ENCODE data around the gene ABCD2. TPM values are rescaled to one million over a fixed set of nuclear protein-coding genes. Genes with fewer than 3 reads are reported as not detected.

ABCD2 gene
- total and polyA plus RNA-seq, 9 of the 15 experiments (the other 6 are each of a cell fraction or from before 2014, with no cell fraction given), result 0.01 to 0.08 (median 0.04) TPM; not detected in 3

- TF ChIP-seq, protein P1, sequence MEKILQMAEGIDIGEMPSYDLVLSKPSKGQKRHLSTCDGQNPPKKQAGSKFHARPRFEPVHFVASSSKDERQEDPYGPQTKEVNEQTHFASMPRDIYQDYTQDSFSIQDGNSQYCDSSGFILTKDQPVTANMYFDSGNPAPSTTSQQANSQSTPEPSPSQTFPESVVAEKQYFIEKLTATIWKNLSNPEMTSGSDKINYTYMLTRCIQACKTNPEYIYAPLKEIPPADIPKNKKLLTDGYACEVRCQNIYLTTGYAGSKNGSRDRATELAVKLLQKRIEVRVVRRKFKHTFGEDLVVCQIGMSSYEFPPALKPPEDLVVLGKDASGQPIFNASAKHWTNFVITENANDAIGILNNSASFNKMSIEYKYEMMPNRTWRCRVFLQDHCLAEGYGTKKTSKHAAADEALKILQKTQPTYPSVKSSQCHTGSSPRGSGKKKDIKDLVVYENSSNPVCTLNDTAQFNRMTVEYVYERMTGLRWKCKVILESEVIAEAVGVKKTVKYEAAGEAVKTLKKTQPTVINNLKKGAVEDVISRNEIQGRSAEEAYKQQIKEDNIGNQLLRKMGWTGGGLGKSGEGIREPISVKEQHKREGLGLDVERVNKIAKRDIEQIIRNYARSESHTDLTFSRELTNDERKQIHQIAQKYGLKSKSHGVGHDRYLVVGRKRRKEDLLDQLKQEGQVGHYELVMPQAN (IDR thresholded peaks at IDR 0.05; ENCODE audit: borderline replicate concordance), result no peak
- TF ChIP-seq, protein P2, sequence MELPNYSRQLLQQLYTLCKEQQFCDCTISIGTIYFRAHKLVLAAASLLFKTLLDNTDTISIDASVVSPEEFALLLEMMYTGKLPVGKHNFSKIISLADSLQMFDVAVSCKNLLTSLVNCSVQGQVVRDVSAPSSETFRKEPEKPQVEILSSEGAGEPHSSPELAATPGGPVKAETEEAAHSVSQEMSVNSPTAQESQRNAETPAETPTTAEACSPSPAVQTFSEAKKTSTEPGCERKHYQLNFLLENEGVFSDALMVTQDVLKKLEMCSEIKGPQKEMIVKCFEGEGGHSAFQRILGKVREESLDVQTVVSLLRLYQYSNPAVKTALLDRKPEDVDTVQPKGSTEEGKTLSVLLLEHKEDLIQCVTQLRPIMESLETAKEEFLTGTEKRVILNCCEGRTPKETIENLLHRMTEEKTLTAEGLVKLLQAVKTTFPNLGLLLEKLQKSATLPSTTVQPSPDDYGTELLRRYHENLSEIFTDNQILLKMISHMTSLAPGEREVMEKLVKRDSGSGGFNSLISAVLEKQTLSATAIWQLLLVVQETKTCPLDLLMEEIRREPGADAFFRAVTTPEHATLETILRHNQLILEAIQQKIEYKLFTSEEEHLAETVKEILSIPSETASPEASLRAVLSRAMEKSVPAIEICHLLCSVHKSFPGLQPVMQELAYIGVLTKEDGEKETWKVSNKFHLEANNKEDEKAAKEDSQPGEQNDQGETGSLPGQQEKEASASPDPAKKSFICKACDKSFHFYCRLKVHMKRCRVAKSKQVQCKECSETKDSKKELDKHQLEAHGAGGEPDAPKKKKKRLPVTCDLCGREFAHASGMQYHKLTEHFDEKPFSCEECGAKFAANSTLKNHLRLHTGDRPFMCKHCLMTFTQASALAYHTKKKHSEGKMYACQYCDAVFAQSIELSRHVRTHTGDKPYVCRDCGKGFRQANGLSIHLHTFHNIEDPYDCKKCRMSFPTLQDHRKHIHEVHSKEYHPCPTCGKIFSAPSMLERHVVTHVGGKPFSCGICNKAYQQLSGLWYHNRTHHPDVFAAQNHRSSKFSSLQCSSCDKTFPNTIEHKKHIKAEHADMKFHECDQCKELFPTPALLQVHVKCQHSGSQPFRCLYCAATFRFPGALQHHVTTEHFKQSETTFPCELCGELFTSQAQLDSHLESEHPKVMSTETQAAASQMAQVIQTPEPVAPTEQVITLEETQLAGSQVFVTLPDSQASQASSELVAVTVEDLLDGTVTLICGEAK (IDR thresholded peaks at IDR 0.05), result 0 out of 2 replicates have a peak, but pooled peaks have one; percentile 17
- TF ChIP-seq, protein P2 (CRISPR knock-in tag; IDR thresholded peaks at IDR 0.05), result no peak
- no peak for TF ChIP-seq ELF1 (tag; IDR thresholded peaks at IDR 0.05)
- no peak for TF ChIP-seq RBM22 (IDR thresholded peaks at IDR 0.05; ENCODE audit: low read depth, low read length, poor library complexity, severe bottlenecking)
- no peak for TF ChIP-seq CCNT2 (IDR thresholded peaks at IDR 0.05; ENCODE audit: borderline replicate concordance, extremely low read depth, insufficient read length, low read depth, low read length)
- no peak for TF ChIP-seq RBM15 (IDR thresholded peaks at IDR 0.05; ENCODE audit: insufficient read depth, low read length)
- no peak for TF ChIP-seq U2AF2 (optimal IDR thresholded peaks at IDR 0.05; ENCODE audit: low read depth, low read length)
- TF ChIP-seq JUNB (CRISPR knock-in tag; conservative IDR thresholded peaks at IDR 0.05), result no peak
- no peak for TF ChIP-seq GTF2B (IDR thresholded peaks at IDR 0.05; ENCODE audit: extremely low read depth, insufficient read length)
- TF ChIP-seq DNMT1 (IDR thresholded peaks at IDR 0.05), result no peak
- TF ChIP-seq CGGBP1 (CRISPR knock-in tag; IDR thresholded peaks at IDR 0.05), result no peak
- TF ChIP-seq MEF2D (tag; conservative IDR thresholded peaks at IDR 0.05; ENCODE audit: low read depth), result peak; percentile 92
These were observed at the start of gene ABCD2 (continued) for GRCh38 chr12:39619660-39620433.
